ENCODE data around the gene VGF.
A peak's percentile ranks its signal among the peaks of the same experiment; 100 is the strongest.

The VGF gene

GRCh38 chr7:101177644-101178043 lies 12.3 kb upstream of the VGF start:
- H3K4me1 Mint-ChIP-seq (ENCODE audit: low read depth in 2 of 2) = peaks cover 16 to 19% of the 10 kb centered on the region in 2 donors
- ATAC-seq (replicated peaks) (no peak), DNase-seq (no peak)
- peaks cover 82 to 97% of the 10 kb centered on the region in 2 donors for H3K27me3 Mint-ChIP-seq
- H3K36me3 Mint-ChIP-seq (ENCODE audit: insufficient read depth) = peaks cover 8% of the 10 kb centered on the region
- no peak overlapping the region for H3K27ac Mint-ChIP-seq
- H3K9me3 Mint-ChIP-seq = no peaks in the 10 kb centered on the region
- no peak overlapping the region for H3K4me3 Mint-ChIP-seq

GRCh38 chr7:101175664-101176063 lies 10.3 kb upstream of the VGF start:
- Mint-ChIP-seq H3K4me1 (ENCODE audit: low read depth in 2 of 2) (peaks cover 29 to 32% of the 10 kb centered on the region in 2 donors), H3K9me3 (no peaks in the 10 kb centered on the region), H3K4me3 (no peak overlapping the region), H3K27ac (no peak overlapping the region), H3K36me3 (ENCODE audit: insufficient read depth) (peaks cover 14% of the 10 kb centered on the region), H3K27me3 (peaks cover 84 to 100% of the 10 kb centered on the region in 2 donors)
- DNase-seq = no peak
- no peak for ATAC-seq (replicated peaks)

- H3K36me3 Mint-ChIP-seq (ENCODE audit: insufficient read depth) = peaks cover 14% of the 10 kb centered on the region
- H3K27me3 Mint-ChIP-seq = peaks cover 88 to 100% of the 10 kb centered on the region in 2 donors
- peaks cover 38 to 41% of the 10 kb centered on the region in 2 donors for H3K4me1 Mint-ChIP-seq (ENCODE audit: low read depth in 2 of 2)
Measured at GRCh38 chr7:101174322-101174854, 9.0 kb upstream of the VGF start.

GRCh38 chr7:101173752-101174244 lies 8.4 kb upstream of the VGF start:
- ATAC-seq (replicated peaks) (peak; percentile 58), DNase-seq (peak; percentile 54 to 69 (median 59))
- no peak overlapping the region for H3K27ac Mint-ChIP-seq
- H3K9me3 Mint-ChIP-seq = no peaks in the 10 kb centered on the region
- peaks cover 39 to 44% of the 10 kb centered on the region in 2 donors for H3K4me1 Mint-ChIP-seq (ENCODE audit: low read depth in 2 of 2)
- peak overlapping the region; percentile 69 for H3K4me3 Mint-ChIP-seq
- H3K27me3 Mint-ChIP-seq = peaks cover 88 to 100% of the 10 kb centered on the region in 2 donors
- H3K36me3 Mint-ChIP-seq (ENCODE audit: insufficient read depth) = peaks cover 14% of the 10 kb centered on the region

More at GRCh38 chr7:101174322-101174854, 9.0 kb upstream of the VGF start:
- ATAC-seq (replicated peaks) (no peak), DNase-seq (no peak)
- Mint-ChIP-seq H3K9me3 (no peaks in the 10 kb centered on the region), H3K27ac (no peak overlapping the region), H3K4me3 (peak overlapping the region; percentile 69)

- ATAC-seq (replicated peaks) (peak; percentile 15), DNase-seq (no peak)
- peaks cover 44 to 48% of the 10 kb centered on the region in 2 donors for H3K4me1 Mint-ChIP-seq (ENCODE audit: low read depth in 2 of 2)
- H3K4me3 Mint-ChIP-seq = peak overlapping the region; percentile 69
- H3K27me3 Mint-ChIP-seq = peaks cover 91 to 100% of the 10 kb centered on the region in 2 donors
- H3K27ac Mint-ChIP-seq = no peak overlapping the region
- no peaks in the 10 kb centered on the region for H3K9me3 Mint-ChIP-seq
- H3K36me3 Mint-ChIP-seq (ENCODE audit: insufficient read depth) = peaks cover 14% of the 10 kb centered on the region
Measured at GRCh38 chr7:101172854-101173751, 7.7 kb upstream of the VGF start.

- no peak overlapping the region for H3K27ac Mint-ChIP-seq
- H3K27me3 Mint-ChIP-seq = peaks cover 91 to 100% of the 10 kb centered on the region in 2 donors
- peak; percentile 19 for ATAC-seq (replicated peaks)
- no peak for DNase-seq
- H3K4me3 Mint-ChIP-seq = peak overlapping the region; percentile 56 to 69
- H3K36me3 Mint-ChIP-seq (ENCODE audit: insufficient read depth) = peaks cover 14% of the 10 kb centered on the region
- no peaks in the 10 kb centered on the region for H3K9me3 Mint-ChIP-seq
- peaks cover 48 to 49% of the 10 kb centered on the region in 2 donors for H3K4me1 Mint-ChIP-seq (ENCODE audit: low read depth in 2 of 2)
Measured at GRCh38 chr7:101172005-101172853, 6.9 kb upstream of the VGF start.

GRCh38 chr7:101171442-101171837 lies 6.1 kb upstream of the VGF start:
- Mint-ChIP-seq H3K36me3 (ENCODE audit: insufficient read depth) (peaks cover 21% of the 10 kb centered on the region), H3K27ac (peak overlapping the region; percentile 3 to 42), H3K9me3 (no peaks in the 10 kb centered on the region), H3K4me3 (peak overlapping the region; percentile 56 to 66), H3K4me1 (ENCODE audit: low read depth in 2 of 2) (peaks cover 52 to 54% of the 10 kb centered on the region in 2 donors), H3K27me3 (peaks cover 90 to 100% of the 10 kb centered on the region in 2 donors)
- ATAC-seq (replicated peaks) (no peak), DNase-seq (no peak)

GRCh38 chr7:101170617-101171441 lies 5.5 kb upstream of the VGF start:
- peaks cover 22% of the 10 kb centered on the region for H3K36me3 Mint-ChIP-seq (ENCODE audit: insufficient read depth)
- peak overlapping the region; percentile 3 to 42 for H3K27ac Mint-ChIP-seq
- peak overlapping the region; percentile 56 to 66 for H3K4me3 Mint-ChIP-seq
- DNase-seq = no peak
- H3K9me3 Mint-ChIP-seq = no peaks in the 10 kb centered on the region
- peaks cover 90 to 100% of the 10 kb centered on the region in 2 donors for H3K27me3 Mint-ChIP-seq
- ATAC-seq (replicated peaks) = no peak
- H3K4me1 Mint-ChIP-seq (ENCODE audit: low read depth in 2 of 2) = peaks cover 56 to 57% of the 10 kb centered on the region in 2 donors

GRCh38 chr7:101169838-101170551 lies 4.6 kb upstream of the VGF start:
- Mint-ChIP-seq H3K4me3 (peak overlapping the region; percentile 56 to 57), H3K36me3 (ENCODE audit: insufficient read depth) (peaks cover 31% of the 10 kb centered on the region)

GRCh38 chr7:101169110-101169837 lies 3.9 kb upstream of the VGF start:
- DNase-seq (no peak), ATAC-seq (replicated peaks) (peak; percentile 2)
- Mint-ChIP-seq H3K36me3 (ENCODE audit: insufficient read depth) (peaks cover 35% of the 10 kb centered on the region), H3K27ac (no peak overlapping the region), H3K4me3 (peak overlapping the region; percentile 36 to 57), H3K9me3 (peaks cover 0 to 4% of the 10 kb centered on the region in 2 donors), H3K4me1 (ENCODE audit: low read depth in 2 of 2) (peaks cover 63 to 64% of the 10 kb centered on the region in 2 donors), H3K27me3 (peaks cover 82 to 97% of the 10 kb centered on the region in 2 donors)

More at GRCh38 chr7:101169838-101170551, 4.6 kb upstream of the VGF start:
- peak; percentile 81 to 84 (median 82) for DNase-seq
- H3K4me1 Mint-ChIP-seq (ENCODE audit: low read depth in 2 of 2) = peaks cover 64 to 66% of the 10 kb centered on the region in 2 donors
- H3K27me3 Mint-ChIP-seq = peaks cover 90 to 100% of the 10 kb centered on the region in 2 donors
- no peak overlapping the region for H3K27ac Mint-ChIP-seq
- H3K9me3 Mint-ChIP-seq = peaks cover 0 to 4% of the 10 kb centered on the region in 2 donors
- ATAC-seq (replicated peaks) = peak; percentile 61

GRCh38 chr7:101168412-101169049 lies 3.2 kb upstream of the VGF start:
- Mint-ChIP-seq H3K4me1 (ENCODE audit: low read depth in 2 of 2) (peaks cover 57 to 59% of the 10 kb centered on the region in 2 donors), H3K27ac (no peak overlapping the region), H3K4me3 (peak overlapping the region in 1 of 2 donors; percentile 2), H3K9me3 (peaks cover 0 to 4% of the 10 kb centered on the region in 2 donors), H3K27me3 (peaks cover 76 to 90% of the 10 kb centered on the region in 2 donors), H3K36me3 (ENCODE audit: insufficient read depth) (peaks cover 29% of the 10 kb centered on the region)
- ATAC-seq (replicated peaks) (no peak), DNase-seq (no peak)

Data from effector memory CD8-positive, alpha-beta T cell (primary cell).